HG02852 (cell line): ENCODE data around the gene SMIM45.

Experiments used
- ATAC-seq: cut with Tn5 transposase; IDR thresholded peaks from one replicate; pipeline ENCODE4 v1.9.1; 2021; ENCODE audit warnings: mild to moderate bottlenecking, moderate library complexity; ENCODE audit not compliant: unreplicated experiment

The SMIM45 gene

DNA sequence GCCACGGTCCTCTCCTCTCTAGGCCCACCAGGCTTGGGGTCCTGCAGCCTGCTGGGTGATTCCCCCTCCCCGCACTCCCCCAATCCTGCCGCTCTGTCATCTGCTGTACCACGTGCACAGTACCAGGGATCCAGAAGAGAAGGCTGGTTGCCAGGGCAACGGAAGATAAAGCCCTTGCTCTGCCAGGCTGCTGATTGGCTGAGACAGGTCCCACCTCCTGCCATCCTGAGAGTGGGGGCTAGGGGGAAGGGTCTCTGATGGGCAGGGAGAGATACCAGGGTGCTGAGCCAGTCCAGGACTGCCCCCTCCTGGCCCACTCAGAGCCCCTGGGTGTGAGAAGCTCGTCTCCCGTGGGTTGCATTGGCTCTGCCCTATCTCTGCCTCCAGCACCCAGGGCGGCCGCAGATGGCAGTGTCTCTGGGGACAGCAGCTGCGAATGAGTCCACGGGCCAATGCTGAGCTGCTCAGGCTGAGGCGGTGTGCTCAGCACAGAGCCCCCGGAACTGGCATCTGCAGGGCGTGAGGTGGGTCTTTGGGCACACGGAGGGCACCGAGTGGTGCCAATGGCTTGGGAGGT is at the start of gene SMIM45:
Gene SMIM45, plus strand, starts transcription at position 253 of the 577 bp plus-strand sequence.
- ATAC-seq = no peak

GRCh38 chr22:41902932-41903421 is 49.0 kb upstream of the SMIM45 start:
- no peak for ATAC-seq

DNA sequence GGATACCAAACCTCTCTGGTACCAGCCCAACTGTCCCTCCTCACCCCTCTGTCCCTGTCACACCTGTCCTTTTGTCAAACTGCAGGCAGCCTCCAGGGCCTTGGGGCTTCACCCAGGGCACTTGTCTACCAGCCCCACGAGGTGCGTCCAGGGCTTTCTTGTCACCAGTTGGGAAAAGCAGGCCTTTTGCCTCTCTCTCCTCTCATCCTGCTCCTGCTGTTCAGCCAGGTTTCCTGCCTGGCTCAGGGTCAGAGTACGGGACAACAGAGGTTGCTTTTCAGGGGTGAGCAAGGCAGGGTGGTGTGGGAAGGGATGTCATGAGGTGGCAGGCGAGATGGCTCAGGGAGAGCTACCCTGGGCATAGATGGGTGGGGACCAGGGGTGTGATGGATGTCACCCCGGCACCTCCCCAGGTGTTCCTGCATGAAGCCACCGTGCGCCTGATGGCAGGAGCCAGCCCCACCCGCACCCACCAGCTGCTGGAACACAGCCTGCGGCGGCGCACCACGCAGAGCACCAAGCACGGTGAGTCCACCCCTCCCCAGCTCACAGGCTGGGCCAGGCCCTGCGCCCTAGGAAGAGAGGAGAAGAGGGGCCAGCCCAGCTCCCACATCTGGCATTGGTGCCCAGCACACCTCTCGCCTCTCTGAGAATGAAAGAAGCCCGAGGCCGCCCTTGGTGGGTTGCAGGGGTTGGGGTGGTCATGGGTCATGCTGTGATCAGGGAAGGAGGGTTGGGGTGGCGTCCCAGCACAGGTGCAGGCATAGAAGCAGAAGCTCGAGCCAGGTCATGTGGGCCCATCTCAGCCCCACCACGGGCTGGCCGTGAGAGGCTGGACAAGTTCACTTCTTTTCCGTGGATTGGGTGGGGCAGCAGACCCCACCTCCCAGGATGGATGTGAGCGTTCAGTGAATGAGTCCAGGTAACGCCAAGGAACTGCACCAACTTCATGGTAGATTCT is 47.2 kb upstream of the SMIM45 start:
- no peak for ATAC-seq

- no peak for ATAC-seq
These were observed 46.3 kb upstream of the SMIM45 start for GRCh38 chr22:41905411-41906202.

DNA sequence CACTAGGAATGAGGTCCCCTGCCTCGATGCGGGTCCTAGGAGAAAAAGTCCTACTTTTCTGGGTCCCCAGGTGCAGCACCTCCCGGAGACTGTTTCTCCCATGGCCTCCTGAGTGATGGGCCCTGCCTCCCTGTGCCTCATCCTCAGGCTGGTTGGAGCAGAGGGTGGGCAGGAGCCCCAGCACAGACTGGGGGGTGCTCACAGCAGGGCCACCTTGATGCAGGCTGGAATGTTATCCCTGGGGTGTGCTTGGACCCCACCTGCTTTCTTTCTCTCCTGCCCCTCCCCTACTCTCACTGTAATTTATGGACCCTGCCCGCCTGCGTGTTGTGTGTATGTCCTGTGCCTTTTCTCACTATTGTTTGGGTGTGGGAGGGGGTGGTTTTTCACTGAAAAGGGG is 45.1 kb upstream of the SMIM45 start:
- ATAC-seq = no peak

- ATAC-seq = no peak
These were observed 44.2 kb upstream of the SMIM45 start for GRCh38 chr22:41907436-41908401.

- no peak for ATAC-seq
These were observed 43.3 kb upstream of the SMIM45 start for GRCh38 chr22:41908411-41909309.

DNA sequence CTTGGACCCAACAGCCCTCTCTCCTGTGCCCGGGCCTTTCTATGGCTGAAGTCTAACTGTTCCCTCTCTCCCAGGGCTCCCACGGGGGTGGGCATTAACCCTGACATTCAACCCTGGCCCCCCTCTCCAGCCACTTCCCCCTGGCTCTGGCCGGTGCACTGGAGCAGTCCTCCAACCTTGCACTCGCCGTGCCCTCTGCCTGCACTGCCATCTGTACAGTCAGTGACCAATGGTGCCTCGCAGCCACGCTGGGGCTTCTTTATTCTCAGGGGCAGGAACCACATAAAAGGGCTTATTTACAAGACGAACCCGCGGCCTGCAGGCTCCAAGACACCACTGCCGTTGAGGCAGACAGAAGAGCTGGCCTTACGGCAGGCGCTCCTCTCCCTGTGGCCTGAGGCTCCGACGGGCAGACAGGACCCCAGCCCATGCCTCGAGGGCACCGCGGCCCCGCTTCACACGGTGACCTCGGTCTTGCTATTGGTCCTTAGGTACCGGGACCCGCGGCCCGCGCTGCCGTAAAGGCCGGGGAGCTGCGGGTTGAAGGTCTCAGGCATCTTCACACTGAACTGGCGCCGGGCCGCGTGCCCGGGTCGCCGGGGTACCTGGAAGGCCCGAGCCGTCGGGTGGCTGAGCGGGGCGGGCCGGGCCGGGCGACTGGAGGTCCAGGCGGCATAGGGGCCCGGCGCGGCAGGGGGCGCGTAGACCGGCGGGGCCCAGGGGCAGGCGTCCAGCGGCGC is 42.5 kb upstream of the SMIM45 start:
- ATAC-seq = no peak

GRCh38 chr22:41910050-41911000 is 41.6 kb upstream of the SMIM45 start:
- no peak for ATAC-seq

DNA sequence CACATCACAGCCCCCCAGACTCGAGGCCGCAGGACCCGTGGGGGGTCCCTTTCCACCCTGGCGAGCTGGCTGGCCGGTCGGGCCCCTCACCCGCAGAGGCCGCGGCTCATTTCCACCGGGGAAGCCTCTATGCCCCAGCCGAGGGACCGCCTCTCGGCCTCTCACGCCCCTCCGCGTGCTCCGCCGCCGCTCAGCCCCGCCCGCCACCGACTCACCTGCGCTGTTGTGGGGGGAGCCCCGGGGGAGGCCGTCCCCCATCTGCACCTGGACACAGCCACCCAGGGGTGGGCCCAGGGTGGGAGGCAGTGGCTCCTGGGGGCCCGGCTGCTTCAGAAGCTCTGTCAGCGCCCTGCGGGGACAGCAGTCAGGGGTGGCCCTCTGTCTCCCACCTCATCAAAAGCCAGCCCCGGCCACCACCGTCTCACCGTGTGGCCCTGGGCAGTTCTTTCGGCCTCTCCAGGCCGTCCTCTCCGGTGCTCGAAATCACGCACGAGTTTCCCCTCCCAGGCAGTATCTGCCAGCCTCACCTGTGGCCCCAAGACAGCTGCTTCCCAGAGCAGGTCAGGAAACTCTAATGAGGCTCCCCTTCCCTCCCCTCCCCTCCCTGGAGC is 40.8 kb upstream of the SMIM45 start:
- no peak for ATAC-seq

DNA sequence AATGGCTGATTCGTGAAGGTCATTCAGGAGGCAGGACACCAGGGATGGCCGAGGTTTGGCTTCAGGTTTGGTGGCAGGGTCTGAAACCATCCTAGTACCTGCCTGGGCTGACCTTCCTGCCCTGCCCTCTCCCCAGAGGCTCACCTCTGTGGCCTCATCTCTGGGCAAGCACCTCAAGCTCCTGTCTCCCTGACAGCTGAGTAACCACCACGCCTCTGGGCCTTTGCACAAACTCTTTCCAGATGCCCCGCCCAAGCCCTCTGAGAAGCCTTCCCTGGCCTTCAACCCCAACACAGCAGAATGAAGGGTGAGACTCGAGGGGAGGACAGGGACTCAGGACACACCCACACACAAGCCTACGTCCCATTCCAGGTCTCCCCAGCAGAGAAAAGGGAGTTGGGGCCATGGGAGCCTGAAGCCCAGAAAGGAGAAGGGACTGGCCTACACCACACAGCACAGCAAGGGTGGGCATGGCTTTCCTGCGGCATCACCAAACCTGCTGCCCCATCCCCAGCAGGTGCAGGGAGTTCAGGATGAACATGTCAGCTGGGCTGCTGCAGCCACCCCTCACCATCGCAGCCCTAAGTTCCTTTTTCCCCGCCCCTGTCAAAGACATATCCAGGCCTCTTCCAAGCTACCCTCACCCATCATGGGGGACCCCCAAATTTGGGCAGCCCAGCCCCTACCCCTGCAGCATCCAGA is 39.5 kb upstream of the SMIM45 start:
- no peak for ATAC-seq

DNA sequence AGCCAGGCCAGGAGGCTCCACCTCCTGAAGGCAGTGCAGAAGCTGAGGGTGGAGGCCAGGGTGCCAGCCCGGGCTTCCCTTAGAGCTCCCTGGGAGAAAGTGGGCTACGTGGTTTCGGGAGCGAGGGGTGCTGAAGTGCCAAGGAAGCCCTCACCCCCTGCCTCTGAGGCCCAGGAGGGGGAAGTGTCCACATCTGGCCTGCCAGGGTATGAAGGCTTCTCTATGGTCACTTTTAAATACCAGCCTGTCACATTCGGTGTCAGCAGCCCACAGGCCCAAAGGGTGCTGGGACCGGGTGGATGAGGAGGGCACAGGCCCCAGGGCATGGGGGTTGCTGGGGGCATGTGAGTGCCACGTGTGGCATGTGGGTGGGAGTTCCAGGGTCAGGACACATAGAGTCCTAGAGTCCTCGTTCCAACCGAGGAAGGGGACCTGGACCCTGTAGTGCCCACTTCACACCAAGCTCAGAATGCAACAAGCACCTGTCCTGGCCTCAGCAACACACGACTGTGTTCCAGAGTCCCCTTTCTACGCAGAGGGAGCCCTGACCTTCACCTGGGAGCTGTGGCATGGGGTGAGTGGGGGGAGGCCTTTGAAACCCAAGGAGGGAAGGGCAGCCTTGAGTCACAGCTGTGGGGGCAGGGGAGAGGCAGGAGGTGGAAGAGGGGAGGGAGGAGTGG is 38.8 kb upstream of the SMIM45 start:
- no peak for ATAC-seq

DNA sequence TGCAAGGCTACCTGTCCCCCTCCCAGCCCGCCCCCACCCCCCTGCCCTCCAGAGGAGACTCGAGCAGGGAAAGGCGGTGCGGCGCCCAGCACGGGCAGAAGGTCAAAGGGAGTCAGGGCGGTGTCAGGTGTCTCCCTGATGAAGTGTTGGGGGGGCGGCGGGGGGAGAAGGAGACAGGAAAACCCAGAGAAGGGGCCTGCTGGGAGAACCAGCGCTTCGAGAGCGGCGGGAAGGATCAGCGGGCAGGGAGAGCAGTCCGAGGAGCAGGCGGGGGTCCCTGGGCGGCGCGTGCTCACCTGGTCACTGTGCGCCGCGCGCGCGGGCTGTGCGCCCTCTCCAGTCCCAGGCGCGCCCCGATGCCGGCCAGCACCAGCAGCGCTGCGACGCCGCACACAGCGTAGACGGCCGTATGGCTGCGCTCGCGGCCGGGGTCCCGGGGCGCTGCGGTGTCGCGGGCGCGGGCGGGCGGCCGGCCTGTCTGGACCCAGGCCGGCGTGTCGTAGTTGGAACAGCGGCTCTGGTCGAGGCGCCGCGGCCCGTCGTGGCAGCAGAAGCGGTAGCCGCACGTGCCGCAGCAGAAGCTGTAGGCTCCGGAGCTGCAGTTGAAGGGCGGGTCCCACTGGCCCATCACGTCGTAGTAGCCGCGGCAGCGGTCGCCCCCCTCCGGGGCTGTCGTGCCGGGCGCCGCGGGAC is 38.0 kb upstream of the SMIM45 start:
- no peak for ATAC-seq

DNA sequence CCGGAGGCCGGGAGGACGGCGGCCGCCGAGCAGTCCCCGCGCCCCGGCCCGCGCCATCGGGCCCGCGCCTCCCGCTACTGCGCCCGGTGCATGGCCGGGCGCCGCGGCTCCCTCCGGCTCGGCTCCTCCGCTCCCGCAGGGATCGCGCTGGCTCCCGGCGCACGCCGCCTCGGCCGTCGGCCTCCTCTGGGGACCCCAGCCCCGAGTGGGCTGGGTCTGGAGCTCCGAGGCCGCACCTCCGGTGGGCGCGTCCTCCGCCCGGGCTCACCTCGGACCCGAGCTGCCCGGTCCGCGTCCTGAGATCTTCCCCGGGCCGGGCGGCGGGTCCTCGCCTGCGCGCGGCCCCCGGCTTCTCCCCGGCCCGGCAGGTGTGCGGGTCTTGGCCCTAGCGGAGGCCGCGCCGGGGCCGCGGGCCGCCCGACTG is 37.3 kb upstream of the SMIM45 start:
- ATAC-seq = no peak
